ENCODE data around the gene SND1.

DNA sequence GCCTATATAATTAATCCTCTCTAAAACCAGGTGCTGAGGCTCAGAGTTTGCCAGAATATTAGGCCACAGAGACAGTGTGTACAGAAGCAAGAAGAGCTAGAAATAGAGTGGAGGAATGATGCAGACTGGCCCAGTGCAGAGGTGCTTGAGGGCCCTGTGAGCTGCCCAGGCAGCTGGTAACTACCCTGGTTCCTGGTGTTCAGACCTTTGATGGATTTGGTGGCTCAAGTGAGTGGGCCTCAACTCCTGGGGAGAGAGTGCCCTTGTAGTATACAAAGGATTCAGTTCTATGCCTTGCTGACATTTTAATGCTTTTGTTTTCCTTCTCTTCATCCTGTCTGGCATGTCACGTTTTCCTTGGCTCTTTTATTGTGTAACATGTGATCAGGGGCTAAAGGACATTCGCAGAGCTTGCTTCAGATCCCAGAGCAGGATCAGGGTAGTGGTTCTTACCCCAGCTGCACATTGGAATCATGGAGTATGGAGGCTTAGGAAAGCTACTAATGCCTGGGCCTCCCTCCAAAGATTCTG lies 359.2 kb downstream of the SND1 start:
- TF ChIP-seq TOX (CRISPR knock-in tag; IDR thresholded peaks at IDR 0.05; ENCODE audit: borderline replicate concordance) (no peak), PPARA (CRISPR knock-in tag; IDR thresholded peaks at IDR 0.05; ENCODE audit: borderline replicate concordance) (no peak), ZNF565 (CRISPR knock-in tag; conservative IDR thresholded peaks at IDR 0.05; ENCODE audit: low read depth) (no peak), ARNTL (CRISPR knock-in tag; IDR thresholded peaks at IDR 0.05; ENCODE audit: borderline replicate concordance, low read depth) (no peak), RARB (CRISPR knock-in tag; IDR thresholded peaks at IDR 0.05) (no peak), ZFP3 (CRISPR knock-in tag; IDR thresholded peaks at IDR 0.05) (no peak), ISL1 (CRISPR knock-in tag; IDR thresholded peaks at IDR 0.05) (no peak), SNAI2 (CRISPR knock-in tag; IDR thresholded peaks at IDR 0.05) (no peak), TSHZ2 (CRISPR knock-in tag; IDR thresholded peaks at IDR 0.05) (no peak), ZC3H10 (CRISPR knock-in tag; IDR thresholded peaks at IDR 0.05) (no peak)
